GM23338 (cell line): ENCODE results near the gene ITFG1.

ENCODE experiments used
- EZH2 ChIP-seq: fragments of 200-600 bp; sonication (generic); IDR thresholded peaks from one replicate; pipeline ENCODE4 v1.8.0; 2017; ENCODE audit warnings: antibody characterized with exemption, mild to moderate bottlenecking, low read depth; ENCODE audit not compliant: unreplicated experiment
- EZH2phosphoT487 ChIP-seq: fragments of 200-600 bp; sonication (generic); IDR thresholded peaks from one replicate; pipeline ENCODE4 v1.8.1; 2018; ENCODE audit warnings: antibody characterized with exemption; ENCODE audit not compliant: unreplicated experiment
- POLR2AphosphoS5 ChIP-seq: IDR thresholded peaks from 2 replicates; pipeline ENCODE4 v1.6.1; 2016; ENCODE audit warnings: antibody characterized with exemption, low read depth
- REST ChIP-seq: IDR thresholded peaks from one replicate; pipeline ENCODE4 v1.6.1; 2018; ENCODE audit warnings: antibody characterized with exemption; ENCODE audit not compliant: unreplicated experiment

GRCh38 chr16:47408491-47408890 is 52.4 kb downstream of the ITFG1 start:
- TF ChIP-seq POLR2AphosphoS5 (no peak), EZH2phosphoT487 (no peak), REST (no peak), EZH2 (no peak)
